Forelimb muscle (tissue), 1 donor: ENCODE measurements around the gene BTBD2. TPM values are rescaled to one million over a fixed set of nuclear protein-coding genes. Genes with fewer than 3 reads are reported as not detected.
"Not testable (repeated sequence)": the region's sequence is repeated elsewhere in the genome, so short reads cannot be mapped to it uniquely, and the experiment has no call there.

Experiments used
- DNase-seq: peaks from one replicate; pipeline ENCODE4 v3.0.0-alpha.2; 2013; ENCODE audit warnings: low read depth
- polyA plus RNA-seq: library from polyadenylated mRNA; unstranded; fragments of 120-200 nt; gene quantifications from one replicate; pipeline ENCODE4 v1.2.1, GENCODE V29; 2013; ENCODE audit not compliant: insufficient read length

Gene BTBD2
- polyA plus RNA-seq, 1 donor, result 68.1 TPM

DNA sequence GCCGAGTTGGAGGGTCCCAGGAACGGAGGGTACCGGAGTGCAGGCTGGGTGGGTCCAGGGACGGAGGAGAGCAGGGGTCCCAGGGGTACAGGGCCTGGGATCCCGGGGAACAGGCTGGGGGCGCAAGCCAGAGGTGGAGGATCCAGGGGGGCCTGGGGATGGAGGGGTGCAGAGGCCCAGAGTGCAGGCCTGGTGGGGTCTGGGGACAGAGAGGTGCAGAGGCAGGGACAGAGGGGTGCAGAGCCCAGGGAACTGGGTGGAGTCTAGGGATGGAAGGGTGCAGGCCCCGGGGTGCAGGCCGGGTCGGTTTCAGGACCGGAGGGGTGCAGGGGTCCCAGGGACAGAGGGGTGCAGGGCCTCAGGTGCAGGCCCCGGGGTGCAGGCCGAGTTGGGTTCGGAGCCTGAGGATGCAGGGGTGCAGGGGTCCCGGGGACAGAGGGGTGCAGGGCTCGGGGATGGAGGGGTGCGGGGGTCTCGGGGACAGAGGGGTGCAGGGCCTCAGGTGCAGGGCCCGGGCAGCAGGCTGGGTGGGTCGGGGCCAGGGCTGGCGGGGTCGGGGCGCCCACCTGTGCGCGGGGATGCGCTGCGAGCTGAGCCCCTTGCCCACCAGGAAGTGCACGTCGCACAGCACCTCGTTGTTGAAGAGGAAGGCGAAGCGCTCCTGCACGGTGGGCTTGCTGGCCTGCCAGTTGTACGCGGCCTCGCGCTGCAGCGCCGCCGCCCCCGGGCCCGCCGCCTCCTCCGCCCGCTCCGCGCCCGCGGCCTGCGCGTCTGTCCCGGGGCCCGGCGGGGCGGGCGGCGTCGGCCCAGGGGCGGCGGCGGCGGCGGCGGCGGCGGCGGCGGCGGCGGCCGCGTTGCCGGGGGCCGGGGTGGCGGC lies 545 bp downstream of the BTBD2 start:
- DNase-seq, result no peak

GRCh38 chr19:2014131-2014571 lies 1.4 kb downstream of the BTBD2 start:
- DNase-seq, result no peak

DNA sequence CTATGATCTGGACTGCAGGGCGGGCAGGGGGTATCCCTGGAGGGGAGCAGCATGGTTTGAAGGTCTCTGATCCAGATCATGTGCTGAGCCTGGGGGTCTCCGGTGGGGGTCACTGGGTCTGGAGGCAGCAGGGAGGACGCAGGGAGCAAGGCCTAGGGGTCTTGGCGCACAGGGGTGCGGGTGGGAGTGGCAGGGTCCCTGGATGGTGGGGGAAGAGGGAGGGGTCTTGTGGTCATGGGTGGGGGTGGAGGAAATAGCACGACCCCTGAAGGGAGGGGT lies 1.9 kb downstream of the BTBD2 start:
- no peak for DNase-seq

GRCh38 chr19:2012941-2013682 lies 2.4 kb downstream of the BTBD2 start:
- no peak for DNase-seq

- no peak for DNase-seq
Measured at GRCh38 chr19:2011169-2011568, 4.3 kb downstream of the BTBD2 start.

DNA sequence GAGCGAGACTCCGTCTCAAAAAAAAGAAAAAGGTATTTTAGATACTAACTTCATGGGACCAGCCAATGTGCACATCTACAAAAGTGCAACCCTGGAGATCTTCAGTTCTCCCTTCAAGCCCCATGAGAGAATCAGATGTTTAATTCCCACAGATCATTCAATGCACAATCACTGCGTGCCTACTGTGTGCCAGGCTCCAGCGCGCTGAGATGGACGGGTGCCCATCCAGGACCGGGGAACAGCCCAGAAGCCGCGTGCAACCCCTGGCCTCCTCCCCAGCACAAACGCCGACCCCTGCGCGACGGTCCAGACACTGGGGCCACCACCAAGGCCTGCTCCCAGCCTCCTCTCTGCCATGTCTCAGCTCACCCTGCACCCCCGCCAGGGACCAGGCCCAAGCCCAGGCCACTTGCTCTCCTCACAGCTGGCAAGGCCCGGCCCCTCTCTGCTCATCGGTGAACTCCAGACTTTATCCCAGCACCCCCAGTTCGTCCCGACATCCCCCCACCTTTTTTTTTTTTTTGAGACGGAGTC lies 5.3 kb downstream of the BTBD2 start:
- no peak for DNase-seq

DNA sequence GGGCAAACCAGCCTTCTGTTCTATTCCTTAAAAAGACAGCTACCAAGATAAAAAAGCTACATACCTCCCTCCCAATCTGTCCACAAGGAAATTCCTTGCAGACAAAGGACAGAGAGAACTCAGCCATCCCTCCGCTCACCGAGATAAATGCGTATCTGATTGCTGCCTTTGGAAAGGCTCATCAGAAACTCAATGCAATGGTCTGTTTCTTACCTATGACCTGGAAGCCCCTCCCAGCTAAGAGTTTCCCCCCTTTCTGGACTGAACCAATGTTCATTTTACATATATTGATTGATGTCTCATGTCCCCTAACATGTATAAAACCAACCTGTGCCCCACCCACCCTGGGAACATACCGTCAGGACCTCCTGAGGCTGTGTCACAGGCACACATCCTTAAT lies 11.6 kb downstream of the BTBD2 start:
- DNase-seq, result no peak

- DNase-seq, result no peak
Measured at GRCh38 chr19:1999856-2000515, 15.5 kb downstream of the BTBD2 start.

DNA sequence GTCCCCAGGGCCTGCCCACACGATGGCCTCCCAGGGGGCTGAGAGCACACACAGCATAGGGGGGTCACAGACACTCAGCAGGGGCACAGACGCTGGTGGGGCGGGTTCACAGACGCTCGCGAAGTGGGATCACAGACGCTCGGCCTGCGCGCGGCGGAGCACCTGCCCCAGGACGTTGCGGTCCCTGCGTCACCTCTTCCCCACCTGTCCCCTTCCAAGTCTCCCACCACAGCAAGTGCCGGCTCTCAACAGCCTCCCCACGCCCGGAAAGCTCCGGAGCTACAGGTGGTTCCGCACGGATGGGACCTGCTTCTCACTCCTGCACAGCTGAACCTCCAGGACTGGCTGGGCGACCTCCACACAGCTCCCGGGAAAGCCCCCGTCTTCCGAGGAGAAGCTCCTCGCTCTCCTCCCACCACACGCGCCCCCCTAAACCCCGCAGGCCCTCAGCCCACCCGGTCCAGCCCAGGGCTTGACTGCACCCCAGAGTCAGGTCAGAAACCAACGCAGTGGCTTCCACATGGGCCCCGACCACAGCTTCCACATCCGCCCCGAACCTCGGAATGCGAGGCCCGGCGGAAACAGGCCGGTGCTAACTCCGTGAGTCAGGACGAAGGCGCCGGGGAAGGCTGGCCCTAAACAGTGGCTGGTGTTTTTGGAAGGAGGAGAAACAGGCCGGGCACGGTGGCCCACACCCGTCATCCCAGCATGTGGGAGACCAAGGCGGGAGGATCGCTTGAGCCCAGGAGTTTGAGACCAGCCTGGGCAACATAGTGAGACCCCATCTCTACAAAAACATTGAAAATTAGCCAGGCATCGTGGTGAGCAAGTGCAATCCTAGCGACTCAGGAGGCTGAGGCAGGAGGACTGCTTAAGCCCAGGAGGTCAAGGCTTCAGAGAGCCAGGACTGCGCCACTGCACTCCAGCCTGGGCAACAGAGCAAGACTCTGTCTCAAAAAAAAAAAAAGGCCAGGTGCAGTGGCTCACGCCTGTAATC lies 16.5 kb downstream of the BTBD2 start:
- DNase-seq, result no peak

DNA sequence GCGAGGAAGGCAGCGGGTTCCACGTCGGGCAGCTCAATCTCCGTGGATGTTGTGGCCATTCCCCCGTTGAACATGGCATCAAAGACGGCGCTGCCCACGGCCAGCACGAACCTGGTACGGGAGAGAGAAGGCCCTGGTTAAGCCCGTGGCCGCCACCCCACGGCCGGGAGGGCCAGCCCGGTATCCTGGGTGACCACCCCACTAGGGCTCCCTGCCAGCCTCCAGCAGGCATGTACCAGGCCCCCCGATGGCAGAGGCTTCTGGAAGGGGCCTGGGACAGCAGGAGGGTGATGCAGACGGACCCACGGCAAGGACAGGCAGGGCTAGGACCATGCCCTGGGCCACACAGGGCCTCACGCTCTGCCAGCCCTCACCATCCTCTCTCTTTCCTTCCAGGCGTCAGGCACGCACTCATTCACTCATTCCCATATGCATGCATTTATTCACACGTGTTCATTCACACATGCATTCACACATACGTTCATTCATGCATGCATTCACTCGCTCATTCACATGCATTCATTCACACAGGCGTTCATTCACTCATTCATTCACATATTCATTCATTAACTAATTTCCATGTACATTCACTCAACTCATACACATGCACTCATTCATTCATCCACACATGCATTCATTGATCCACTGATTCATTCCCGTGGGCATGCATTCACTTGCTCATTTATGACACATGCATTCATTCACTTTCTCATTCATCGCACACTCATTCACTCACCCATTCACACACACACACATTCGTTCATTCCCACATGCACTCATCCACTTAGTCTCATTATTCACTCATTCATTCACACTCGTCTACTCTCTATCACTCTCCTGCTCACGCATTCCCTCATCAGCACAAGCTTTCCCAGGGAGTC lies 17.9 kb downstream of the BTBD2 start:
- DNase-seq, result no peak

- no peak for DNase-seq
Measured at GRCh38 chr19:1992759-1993260, 22.7 kb downstream of the BTBD2 start.

- DNase-seq, result no peak
Measured at GRCh38 chr19:1991018-1991913, 24.2 kb downstream of the BTBD2 start.

DNA sequence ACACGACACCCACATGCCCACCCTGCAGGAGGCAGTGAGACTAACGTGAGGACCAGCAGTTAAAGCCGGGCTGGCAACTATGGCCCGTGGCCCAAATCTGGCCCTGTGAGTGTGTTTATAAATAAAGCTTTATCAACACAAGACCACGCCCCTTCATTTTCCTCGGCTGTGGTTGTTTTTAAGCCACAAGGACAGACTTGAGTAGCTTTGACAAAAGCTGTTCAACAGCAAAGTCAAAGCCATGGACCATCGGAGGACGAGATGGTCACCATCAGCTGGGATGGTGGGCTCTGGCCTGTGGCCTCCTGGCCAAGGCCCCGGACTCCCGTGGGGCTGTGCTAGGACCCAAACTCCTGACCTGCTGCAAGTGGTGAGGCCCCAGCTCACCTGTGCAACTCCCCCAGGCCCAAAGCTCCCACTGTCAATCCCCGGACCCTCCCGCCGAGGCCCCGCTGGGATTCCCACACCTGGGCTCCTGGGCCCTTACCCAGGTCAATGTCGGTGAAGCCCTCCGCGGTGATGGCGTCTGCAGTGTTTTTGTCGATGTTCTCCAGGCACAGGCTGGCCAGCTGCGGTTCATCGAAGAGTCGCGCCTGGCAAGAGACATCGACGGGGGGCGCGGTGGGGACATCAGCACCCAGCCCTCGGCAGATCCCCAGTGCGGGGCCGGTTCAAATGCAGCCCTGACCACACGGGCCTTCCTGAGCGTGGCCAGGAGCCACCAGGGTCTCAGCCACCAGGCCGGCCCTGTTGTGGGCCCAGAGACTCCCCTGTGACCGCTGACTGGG lies 25.1 kb downstream of the BTBD2 start:
- DNase-seq, result no peak

GRCh38 chr19:1989513-1990229 lies 25.8 kb downstream of the BTBD2 start:
- DNase-seq, result no peak

DNA sequence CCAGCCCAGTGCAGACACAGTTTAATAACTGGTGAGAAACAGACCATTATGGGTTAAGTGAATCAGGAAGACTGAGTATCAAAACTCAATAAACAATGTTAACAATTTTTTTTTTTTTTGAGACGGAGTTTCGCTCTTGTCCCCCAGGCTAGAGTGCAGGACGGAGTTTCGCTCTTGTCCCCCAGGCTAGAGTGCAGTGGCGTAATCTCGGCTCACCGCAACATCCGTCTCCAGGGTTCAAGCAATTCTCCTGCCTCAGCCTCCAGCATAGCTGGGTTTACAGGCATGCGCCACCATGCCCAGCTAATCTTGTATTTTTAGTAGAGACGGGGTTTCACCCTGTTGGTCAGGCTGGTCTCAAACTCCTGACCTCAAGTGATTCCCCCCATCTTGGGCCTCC lies 27.1 kb downstream of the BTBD2 start:
- not testable (repeated sequence) for DNase-seq

GRCh38 chr19:1987197-1988187 lies 28.0 kb downstream of the BTBD2 start:
- no peak for DNase-seq
